Nephron progenitor cell (in vitro differentiated cells): Measurements from ENCODE around the gene KCNAB2.

Experiments
- DNase-seq: peaks from one replicate; pipeline ENCODE4 v3.0.0; 2021
- H3K27ac Mint-ChIP-seq: 2 replicates; pipeline ENCODE4 v1.8.0; 2021; ENCODE audit warnings: mild to moderate bottlenecking, moderate library complexity, mixed read lengths
- H3K27me3 Mint-ChIP-seq: 2 replicates; pipeline ENCODE4 v1.8.0; 2021; ENCODE audit warnings: mild to moderate bottlenecking, low read depth, mixed read lengths; ENCODE audit not compliant: poor library complexity
- H3K36me3 Mint-ChIP-seq: 2 replicates; pipeline ENCODE4 v1.8.0; 2021; ENCODE audit warnings: low read depth, mixed read lengths
- H3K4me1 Mint-ChIP-seq: 2 replicates; pipeline ENCODE4 v1.8.0; 2021; ENCODE audit warnings: mixed read lengths
- H3K4me3 Mint-ChIP-seq: 2 replicates; pipeline ENCODE4 v1.8.0; 2021; ENCODE audit warnings: mild to moderate bottlenecking, moderate library complexity, mixed read lengths
- H3K9me3 Mint-ChIP-seq: 2 replicates; pipeline ENCODE4 v1.8.0; 2021; ENCODE audit warnings: mild to moderate bottlenecking, moderate library complexity, mixed read lengths
- TF ChIP-seq, protein P1 (sequence below): fragments of 200-600 bp; sonication (generic); IDR thresholded peaks from 2 replicates; pipeline ENCODE4 v1.5.0; 2021; ENCODE audit warnings: antibody characterized with exemption

KCNAB2 gene

DNA sequence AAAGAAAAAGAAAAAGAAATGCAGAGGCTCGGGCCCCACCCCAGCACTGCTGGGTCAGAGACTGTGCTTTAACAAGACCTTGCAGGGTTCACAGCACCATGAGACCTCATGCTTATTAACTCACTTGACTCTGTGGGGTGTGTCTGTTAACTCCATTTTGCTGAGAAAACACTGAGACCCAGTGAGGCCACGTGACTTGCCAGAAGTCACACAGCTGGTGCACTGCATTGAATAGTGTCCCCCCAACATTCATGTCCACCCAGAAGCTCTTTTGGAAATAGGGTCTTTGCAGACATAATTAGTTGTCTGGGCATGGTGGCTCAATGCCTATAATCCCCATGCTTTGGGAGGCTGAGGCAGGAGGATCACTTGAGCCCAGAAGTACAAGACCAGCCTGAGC is 94.7 kb downstream of the KCNAB2 start:
- Mint-ChIP-seq H3K27ac (no peak overlapping the region), H3K9me3 (no peaks in the 10 kb centered on the region), H3K4me3 (no peak overlapping the region), H3K36me3 (no peaks in the 10 kb centered on the region), H3K4me1 (peaks cover 17% of the 10 kb centered on the region), H3K27me3 (peaks cover 25% of the 10 kb centered on the region)
- DNase-seq, result no peak
- TF ChIP-seq, protein P1, sequence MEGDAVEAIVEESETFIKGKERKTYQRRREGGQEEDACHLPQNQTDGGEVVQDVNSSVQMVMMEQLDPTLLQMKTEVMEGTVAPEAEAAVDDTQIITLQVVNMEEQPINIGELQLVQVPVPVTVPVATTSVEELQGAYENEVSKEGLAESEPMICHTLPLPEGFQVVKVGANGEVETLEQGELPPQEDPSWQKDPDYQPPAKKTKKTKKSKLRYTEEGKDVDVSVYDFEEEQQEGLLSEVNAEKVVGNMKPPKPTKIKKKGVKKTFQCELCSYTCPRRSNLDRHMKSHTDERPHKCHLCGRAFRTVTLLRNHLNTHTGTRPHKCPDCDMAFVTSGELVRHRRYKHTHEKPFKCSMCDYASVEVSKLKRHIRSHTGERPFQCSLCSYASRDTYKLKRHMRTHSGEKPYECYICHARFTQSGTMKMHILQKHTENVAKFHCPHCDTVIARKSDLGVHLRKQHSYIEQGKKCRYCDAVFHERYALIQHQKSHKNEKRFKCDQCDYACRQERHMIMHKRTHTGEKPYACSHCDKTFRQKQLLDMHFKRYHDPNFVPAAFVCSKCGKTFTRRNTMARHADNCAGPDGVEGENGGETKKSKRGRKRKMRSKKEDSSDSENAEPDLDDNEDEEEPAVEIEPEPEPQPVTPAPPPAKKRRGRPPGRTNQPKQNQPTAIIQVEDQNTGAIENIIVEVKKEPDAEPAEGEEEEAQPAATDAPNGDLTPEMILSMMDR, result no peak

GRCh38 chr1:6141592-6141991 is 95.9 kb downstream of the KCNAB2 start:
- DNase-seq, result no peak
- no peaks in the 10 kb centered on the region for H3K36me3 Mint-ChIP-seq
- peaks cover 26% of the 10 kb centered on the region for H3K27me3 Mint-ChIP-seq
- H3K27ac Mint-ChIP-seq, result no peak overlapping the region
- H3K9me3 Mint-ChIP-seq, result no peaks in the 10 kb centered on the region
- peaks cover 23% of the 10 kb centered on the region for H3K4me1 Mint-ChIP-seq
- TF ChIP-seq, protein P1, result peak; percentile 9
- H3K4me3 Mint-ChIP-seq, result no peak overlapping the region

DNA sequence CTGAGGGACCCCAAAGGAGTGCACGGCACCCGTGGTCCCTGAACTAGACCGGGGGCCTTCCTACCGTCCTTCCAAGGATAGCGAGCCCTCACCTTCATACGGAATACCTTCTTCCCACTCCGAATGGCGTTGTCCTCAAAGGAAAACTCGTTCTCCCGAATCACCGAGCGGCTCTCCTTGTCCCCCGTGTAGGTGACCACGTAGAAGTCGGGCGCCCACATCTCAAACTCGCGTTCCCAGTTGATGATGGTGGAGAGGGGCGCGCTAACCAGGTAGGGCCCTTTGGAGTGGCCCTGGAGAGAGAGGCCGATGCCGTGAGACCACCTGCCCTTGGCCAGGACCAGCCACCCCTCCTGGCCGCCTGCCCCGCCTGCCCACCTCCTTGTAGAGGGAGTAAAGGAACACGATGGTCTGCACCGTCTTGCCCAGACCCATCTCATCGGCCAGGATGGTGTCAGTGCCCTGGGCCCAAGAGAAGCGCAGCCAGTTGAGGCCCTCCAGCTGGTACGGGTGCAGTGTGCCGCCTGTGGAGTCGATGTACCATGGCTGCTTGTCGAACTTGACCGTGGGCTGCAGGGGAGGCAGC is 96.4 kb downstream of the KCNAB2 start:
- DNase-seq, result no peak
- H3K9me3 Mint-ChIP-seq, result no peaks in the 10 kb centered on the region
- H3K4me1 Mint-ChIP-seq, result peaks cover 23% of the 10 kb centered on the region
- TF ChIP-seq, protein P1, result no peak
- no peaks in the 10 kb centered on the region for H3K36me3 Mint-ChIP-seq
- no peak overlapping the region for H3K27ac Mint-ChIP-seq
- H3K27me3 Mint-ChIP-seq, result peaks cover 29% of the 10 kb centered on the region
- H3K4me3 Mint-ChIP-seq, result no peak overlapping the region

GRCh38 chr1:6142734-6143133 is 97.0 kb downstream of the KCNAB2 start:
- H3K4me3 Mint-ChIP-seq, result no peak overlapping the region
- H3K4me1 Mint-ChIP-seq, result peaks cover 23% of the 10 kb centered on the region
- TF ChIP-seq, protein P1, result no peak
- H3K9me3 Mint-ChIP-seq, result no peaks in the 10 kb centered on the region
- peaks cover 33% of the 10 kb centered on the region for H3K27me3 Mint-ChIP-seq
- H3K27ac Mint-ChIP-seq, result no peak overlapping the region
- no peaks in the 10 kb centered on the region for H3K36me3 Mint-ChIP-seq
- DNase-seq, result no peak

DNA sequence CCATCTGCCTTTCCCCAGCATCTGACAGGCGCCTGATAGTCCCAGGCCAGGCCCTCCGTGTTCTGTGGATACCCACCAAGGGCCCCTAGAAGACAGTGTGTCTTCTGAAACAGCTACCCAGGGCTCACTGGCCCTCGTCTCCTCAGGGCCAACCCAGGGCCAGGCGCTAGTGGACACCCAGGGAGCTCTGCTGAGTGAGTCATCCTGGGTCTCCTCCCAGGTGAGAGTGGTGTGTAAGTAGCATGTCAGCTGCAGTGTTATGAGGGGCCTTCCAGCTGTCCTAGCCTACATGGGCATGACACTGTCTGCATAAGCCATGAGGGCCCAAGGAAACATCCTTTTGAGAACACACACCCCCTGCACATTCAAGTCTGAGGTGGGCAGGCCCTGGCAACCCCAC is 97.7 kb downstream of the KCNAB2 start:
- H3K4me3 Mint-ChIP-seq, result no peak overlapping the region
- H3K27ac Mint-ChIP-seq, result no peak overlapping the region
- H3K36me3 Mint-ChIP-seq, result no peaks in the 10 kb centered on the region
- H3K9me3 Mint-ChIP-seq, result no peaks in the 10 kb centered on the region
- H3K4me1 Mint-ChIP-seq, result peaks cover 28% of the 10 kb centered on the region
- no peak for DNase-seq
- H3K27me3 Mint-ChIP-seq, result peaks cover 34% of the 10 kb centered on the region
- TF ChIP-seq, protein P1, result no peak

DNA sequence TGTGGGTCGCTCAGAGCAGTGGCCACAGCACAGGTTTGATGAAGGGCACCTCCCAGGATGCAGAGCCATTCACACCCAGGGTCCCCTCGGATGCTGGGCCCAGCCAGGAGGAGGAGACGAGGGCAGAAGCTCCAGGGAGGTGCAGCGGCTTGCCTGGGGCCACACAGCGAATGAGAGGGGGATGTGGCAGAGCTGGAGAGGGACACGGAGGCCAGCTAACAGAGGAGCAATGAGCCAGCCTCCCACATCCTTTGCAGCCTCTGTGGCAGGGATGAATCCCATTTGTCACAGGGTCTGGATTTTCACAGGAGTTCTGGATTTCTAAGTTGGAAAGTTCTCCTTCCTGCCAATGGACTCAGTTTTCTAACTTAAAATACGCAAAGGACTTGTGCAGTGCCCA is 98.5 kb downstream of the KCNAB2 start:
- no peaks in the 10 kb centered on the region for H3K36me3 Mint-ChIP-seq
- no peak for DNase-seq
- H3K27ac Mint-ChIP-seq, result peak overlapping the region; percentile 34
- peaks cover 30% of the 10 kb centered on the region for H3K4me1 Mint-ChIP-seq
- no peaks in the 10 kb centered on the region for H3K9me3 Mint-ChIP-seq
- H3K4me3 Mint-ChIP-seq, result no peak overlapping the region
- H3K27me3 Mint-ChIP-seq, result peaks cover 35% of the 10 kb centered on the region
- TF ChIP-seq, protein P1, result no peak
